ENCODE measurements around the gene VWF.

DNA sequence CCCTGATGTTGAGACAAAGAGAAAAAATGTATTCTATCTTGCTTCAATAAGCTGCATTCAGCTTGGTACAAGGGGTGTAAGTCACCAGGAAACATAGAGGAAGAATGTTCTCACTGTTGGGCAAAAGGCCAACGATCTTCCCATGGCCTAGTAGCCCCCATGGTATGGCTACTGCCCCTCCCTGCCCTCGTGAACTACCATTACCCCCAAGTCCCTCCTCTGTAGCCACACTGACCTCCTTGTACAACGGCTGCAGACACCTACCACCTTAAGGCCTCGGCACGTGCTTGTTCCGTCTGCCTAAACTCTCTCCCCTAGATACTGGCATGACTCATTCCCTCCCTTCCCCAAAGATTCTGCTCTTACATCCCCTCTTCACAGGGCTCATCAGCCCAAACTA is 97.5 kb downstream of the VWF start:
- TF ChIP-seq CTCF (IDR thresholded peaks at IDR 0.05; ENCODE audit: low read depth, low read length) = no peak
- TF ChIP-seq POLR2A (IDR thresholded peaks at IDR 0.05; ENCODE audit: extremely low read depth, insufficient read length) = no peak
- TF ChIP-seq, protein P1, sequence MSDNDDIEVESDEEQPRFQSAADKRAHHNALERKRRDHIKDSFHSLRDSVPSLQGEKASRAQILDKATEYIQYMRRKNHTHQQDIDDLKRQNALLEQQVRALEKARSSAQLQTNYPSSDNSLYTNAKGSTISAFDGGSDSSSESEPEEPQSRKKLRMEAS (IDR thresholded peaks at IDR 0.05; ENCODE audit: low read depth, low read length) = no peak

All from NB4 (cell line).